Right renal pelvis (tissue), 4 donors: ENCODE results near the gene EXOSC1. TPM values are rescaled to one million over a fixed set of nuclear protein-coding genes. Genes with fewer than 3 reads are reported as not detected.
"Not testable (repeated sequence)": the region's sequence is repeated elsewhere in the genome, so short reads cannot be mapped to it uniquely, and the experiment has no call there.

ENCODE experiments used
- DNase-seq, 4 donors: peaks; one replicate each; pipeline ENCODE4 v3.0.0-alpha.2; 2013; ENCODE audit warnings: low read depth in 4 of 4, low spot score in 3 of 4, missing footprints in 1 of 4
- polyA plus RNA-seq, 4 donors: library from polyadenylated mRNA; unstranded; fragments of 120-200 nt; gene quantifications; one replicate each; pipeline ENCODE4 v1.2.1, GENCODE V29; 2013; ENCODE audit not compliant: insufficient read length in 4 of 4

The EXOSC1 gene
- polyA plus RNA-seq, 4 donors = 31.4 to 38.7 (median 35.9) TPM

DNA sequence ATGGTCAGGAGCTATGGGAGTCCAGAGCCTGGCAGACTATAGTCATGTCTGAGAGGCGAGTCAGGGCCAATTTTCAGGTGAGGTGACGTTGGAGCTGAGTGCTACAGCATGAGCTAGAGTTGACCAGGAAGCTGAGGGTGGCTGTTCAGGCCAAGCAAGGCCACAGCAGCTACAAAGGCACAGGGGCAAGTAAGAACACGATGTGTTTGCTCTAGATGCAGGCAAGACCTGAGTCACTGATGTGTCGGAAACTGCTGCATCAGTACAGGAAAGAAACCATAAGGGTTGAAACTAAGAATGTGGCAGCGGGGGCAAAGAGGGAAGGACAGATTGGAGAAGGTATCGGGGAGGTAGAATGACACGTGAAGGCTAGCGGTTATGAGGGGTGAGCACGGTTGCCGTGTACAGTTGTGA lies 32.9 kb downstream of the EXOSC1 start:
- no peak for DNase-seq

DNA sequence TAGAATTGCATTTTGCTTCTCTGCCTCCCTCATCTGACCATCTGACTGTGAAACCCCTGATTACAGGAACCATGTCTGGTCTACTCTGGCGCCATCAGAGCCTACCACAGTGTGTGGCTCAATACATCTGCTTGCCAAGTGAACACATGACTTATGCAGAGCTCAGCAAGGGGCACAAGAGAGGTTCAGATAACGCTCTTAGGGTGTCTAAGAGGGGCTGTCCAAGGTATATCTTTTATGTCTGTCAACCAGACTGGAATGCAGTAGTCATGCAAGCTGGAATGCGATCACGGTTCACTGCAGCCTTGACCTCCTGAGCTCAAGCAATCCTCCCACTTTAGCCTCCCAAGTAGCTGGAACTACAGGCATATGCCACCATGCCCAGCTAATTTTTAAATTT lies 34.4 kb downstream of the EXOSC1 start:
- no peak for DNase-seq

DNA sequence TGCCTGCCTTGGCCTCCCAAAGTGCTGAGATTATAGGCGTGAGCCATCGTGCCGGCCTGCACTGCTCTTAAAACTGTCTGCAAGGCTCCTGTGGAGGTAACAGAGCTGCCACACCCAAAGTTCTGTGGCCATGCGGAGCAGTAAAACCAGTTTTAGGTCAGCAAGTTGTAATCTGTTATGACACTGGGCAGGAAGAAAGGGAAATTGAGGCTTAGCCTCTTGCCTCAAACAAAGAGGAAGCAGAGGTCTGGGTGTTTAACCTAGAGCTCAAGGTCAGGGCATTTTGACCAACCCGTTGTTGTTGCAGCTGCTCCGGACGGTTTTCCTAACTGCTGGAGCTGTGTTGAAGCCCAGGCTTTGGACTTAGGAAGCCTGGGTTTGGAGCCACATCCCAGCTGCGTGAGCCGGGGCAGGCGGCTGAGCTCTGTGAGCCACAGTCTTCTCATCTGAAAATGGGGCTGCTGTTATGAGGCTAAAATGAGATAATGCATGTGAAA lies 37.3 kb downstream of the EXOSC1 start:
- no peak for DNase-seq

DNA sequence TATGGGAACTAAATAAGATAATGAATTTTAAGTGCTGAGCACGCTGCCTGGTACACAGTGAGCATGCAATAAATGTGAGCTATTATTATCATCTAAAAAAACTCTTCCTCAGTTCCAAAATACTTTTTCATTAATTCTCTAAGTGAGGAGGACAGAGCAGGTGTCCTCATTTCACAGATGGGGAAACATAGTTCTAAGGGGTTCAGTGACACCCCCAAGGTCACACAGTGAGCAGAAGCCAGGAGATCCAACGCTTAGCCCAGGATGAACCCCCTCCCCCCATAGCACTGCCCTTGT lies 37.9 kb downstream of the EXOSC1 start:
- DNase-seq = no peak

DNA sequence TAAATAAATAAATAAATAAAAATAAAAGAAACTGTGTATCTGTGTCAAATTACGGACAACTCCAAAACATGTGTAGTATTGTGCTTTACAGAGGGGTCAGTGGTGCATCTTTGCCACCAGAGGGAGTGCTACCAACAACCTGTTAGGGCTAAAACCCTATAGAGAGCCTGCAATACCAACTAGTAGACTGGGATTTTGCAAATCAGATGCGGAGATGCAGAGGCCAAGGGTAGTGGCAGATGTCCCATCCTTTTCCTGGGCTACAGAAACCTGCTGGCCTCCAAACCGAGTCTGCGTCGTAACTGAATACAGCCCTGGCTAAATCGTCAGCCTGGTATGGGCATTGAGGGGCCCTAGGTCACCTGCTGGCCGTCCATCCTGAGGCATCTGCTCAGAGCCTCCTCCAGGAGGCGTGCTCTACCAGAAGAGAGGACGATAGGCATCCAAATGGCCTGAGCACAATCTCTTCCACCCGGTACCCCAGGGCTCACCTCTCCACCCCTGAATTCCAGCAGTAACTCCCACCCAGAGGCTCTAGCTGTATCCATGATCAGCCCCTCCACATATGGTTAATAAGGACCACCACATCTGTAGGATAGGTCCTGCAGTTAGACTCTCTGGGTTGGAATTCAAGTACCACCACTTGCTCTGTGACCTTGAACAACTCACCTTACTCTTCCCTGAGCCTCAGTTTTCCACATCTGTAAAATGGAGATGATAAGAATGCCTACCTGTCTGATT lies 38.4 kb downstream of the EXOSC1 start:
- DNase-seq = no peak

DNA sequence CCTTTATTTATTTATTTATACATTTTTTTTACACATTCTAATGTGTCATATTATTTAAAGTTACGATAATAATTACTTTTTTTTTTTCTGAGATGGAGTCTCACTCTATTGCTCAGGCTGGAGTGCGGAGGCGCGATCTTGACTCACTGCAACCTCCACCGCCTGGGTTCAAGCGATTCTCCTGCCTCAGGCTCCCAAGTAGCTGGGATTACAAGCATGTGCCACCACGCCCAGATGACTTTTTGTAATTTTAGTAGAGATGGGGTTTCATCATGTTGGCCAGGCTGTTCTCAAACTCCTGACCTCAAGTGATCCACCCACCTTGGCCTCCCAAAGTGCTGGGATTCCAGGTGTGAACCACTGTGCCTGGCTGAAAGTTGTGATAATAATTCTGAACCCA lies 39.3 kb downstream of the EXOSC1 start:
- not testable (repeated sequence) for DNase-seq

DNA sequence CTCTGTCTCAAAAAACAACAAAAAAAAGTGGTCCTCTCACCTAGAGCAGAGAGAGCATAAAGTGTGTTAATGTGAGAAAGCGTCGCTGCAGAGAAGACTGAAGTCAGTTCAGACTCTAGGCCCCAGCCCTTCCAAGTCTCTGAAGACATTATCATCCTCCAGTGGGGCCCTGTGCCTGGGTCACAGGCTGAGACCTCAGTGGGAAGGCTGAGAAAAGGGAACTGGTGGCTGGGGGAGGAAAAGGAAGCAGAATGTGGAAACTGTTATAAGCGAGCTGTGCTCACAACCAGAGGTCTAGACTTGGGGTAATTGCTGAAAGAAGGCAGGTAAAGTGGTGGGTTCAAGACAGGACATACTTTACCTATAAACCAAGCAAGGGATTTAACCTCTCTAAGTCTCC lies 39.7 kb downstream of the EXOSC1 start:
- DNase-seq = no peak

DNA sequence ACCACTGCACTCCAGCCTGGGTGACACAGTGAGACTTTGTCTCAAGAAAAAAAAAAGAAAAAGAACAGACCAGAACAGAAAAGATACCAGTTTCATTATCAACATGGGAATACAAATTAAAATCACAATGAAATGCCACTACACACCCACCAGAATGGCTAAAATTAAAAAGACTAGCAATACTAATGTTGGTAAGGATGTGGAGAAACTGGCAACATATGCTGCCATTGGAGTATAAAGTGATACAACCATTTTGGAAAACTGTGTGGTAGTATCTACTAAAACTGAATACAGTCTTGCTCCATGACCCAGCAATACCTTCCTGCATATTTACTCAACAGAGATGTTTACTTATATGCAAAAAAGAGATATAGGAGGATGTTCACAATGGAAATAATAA lies 41.8 kb downstream of the EXOSC1 start:
- DNase-seq = no peak

DNA sequence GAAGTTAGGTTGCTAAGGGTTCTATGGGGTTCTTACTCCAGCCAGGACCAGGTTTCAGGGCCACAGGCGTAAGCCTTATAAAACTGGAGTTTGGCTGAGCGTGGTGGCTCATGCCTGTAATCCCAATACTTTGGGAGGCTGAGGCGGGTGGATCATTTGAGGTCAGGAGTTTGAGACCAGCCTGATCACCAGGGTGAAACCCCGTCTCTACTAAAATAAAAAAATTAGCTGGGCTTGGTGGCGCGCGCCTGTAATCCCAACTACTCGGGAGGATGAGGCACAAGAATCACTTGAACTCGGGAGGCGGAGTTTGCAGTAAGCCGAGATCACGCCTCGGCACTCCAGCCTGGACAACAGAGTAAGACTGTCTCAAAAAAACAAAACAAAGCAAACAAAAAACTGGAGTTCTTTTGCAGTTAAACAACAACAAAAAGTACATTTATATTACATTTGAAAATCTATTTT lies 44.3 kb downstream of the EXOSC1 start:
- no peak for DNase-seq

DNA sequence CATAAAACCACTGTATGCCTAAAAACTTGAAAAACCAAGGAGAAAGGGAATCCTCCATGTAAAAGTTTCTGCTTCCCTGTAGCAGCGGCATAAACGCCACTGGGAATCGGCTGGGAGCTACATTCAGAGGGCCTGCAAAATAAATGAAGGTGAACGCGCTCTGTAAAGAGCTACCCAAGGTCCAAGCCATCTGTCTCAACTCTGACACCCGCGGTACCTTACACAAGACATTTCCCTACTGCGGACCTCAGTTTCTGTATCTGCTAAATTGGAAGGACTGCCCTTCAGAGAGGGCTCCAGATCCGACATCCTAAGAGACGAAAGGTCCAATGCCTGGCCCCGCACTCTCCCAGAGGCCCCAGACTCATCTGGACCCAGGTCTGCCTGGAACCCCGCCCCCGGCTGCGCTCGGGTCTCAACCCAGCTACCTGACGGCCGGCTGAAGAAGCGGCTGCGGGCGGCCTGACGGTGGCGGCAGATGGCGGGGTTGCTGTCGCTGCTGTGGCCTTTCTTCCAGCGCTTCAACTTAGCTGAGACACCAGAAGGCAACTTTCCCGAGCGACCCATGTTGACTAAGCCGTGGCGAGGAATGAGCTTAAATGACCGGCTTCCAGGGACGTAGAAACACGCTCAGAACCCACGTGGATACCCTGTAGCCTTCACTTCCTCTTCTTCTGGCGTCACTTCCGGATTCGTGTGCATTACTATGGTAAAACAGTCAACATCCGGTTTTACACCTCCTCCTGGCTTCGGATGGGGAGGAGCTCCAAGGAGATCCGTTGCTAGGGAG lies 44.9 kb downstream of the EXOSC1 start, which contains the start of gene RRP12:
Gene RRP12, minus strand, starts transcription at position 676 of the 790 bp plus-strand sequence. Its CDS starts 109 bp downstream, at position 567.
- DNase-seq = peak; percentile 93 to 99 (median 96)

DNA sequence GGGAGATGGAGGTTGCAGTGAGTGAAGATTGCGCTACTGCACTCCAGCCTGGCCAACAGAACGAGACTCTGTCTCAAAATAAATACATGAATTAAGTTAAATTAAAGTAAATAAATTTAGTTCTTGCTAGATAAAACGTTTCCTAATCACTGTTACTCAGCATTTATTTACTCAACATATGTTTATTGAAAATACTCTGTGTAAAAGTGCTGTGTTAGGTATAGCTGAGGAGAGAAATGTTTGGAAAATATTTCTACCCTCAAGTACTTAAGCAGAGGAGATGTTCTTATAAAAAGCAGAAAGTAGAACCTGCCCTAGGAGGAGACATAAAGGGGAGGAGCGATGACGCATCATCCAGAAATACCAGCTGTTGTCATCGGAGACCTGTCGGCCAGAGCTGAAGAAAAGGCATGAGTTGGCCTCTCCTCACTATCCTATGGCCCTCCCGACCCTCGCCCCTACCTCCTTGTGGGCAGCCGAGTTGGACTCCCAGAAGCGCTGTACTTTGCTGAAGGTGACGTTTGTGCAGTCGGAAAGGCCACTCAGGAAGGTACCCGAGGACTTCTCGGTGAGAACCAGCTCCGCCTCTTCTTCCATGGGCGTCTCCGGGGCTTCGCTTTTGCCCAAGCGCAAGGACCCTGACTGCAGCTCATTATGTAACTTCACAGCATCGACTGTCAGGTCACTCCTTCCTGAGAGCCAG lies 45.8 kb downstream of the EXOSC1 start:
- DNase-seq = no peak

DNA sequence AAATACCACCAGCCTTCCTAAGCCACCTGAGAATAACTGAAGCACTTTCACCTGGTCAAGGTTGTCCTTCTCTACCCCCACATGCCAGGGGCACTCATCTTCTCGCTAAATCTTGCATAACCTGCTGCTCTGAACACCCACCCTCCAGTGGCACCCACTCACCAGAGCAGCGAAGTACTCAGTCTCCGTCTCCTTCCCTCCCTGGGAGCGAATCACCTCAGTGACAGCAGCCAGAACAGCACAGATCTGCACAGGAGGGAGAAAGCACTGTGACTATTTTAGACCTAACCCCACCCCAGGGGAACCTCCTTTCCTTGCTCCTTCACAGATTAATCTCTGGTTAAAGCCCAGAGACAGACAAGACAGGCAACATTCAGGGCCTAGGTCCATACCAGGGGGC lies 49.8 kb downstream of the EXOSC1 start:
- no peak for DNase-seq

DNA sequence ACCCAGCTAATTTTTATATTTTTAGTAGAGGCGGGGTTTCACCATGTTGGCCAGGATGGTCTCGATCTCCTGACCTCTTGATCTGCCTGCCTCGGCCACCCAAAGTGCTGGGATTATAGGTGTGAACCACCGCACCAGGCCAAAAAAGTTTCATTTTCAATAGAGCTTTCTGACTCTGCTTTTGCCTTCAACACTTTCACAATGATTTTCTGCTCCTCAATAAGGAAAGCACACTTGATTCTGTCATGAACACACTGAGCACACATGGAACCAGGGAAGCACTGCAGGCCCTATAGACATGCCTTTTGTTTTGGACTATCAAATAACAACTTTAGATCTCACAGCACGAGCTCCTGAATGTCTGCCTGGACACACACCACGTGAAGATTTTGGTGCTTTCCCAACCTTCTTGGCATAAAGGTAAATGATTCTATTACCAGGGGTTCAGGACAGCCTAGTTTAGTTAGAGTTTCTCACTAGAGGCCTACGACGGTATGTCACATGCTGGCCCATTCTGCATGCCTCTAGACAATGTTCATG lies 52.7 kb downstream of the EXOSC1 start:
- DNase-seq = no peak

DNA sequence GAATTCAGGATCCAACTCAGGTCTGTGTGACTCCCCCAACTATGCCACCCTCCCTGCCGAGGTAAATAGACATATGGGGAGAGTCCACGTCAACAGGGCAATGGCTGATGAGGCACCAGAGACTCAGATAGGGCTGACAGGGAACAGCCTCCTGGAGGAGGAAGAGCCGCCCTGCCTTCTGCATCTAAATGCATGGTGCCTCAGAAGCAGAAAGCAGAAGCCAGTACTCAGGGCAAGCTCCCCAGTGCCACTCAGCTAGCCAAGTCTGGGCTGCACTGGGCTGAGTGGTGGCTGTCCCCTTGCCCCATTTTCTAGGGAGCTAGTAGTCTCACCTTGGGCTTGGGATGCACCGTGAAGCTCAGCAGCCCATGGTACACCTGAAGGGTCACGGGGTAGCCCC lies 55.7 kb downstream of the EXOSC1 start:
- no peak for DNase-seq

DNA sequence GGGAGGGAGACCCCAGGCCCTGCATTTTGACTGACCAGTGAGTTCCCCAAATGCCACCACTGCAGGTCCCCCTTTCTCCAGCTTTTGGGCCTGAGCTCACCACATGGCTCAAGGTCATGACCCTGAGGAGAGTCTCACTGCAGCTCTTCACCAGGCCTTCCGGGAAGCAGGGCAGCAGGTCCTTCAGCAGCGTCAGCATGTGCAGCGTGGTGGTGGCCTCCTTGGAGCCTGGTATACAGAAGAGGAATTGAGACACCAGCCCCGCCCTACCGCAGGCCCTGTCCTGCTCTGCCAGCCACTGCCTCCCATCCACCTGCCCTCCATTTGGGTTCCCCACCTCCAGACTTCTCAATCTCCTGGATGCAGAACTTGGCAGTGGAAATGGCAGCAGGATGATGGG lies 57.7 kb downstream of the EXOSC1 start:
- no peak for DNase-seq

Other genes starting within 250 kb of the EXOSC1 start
- 10 to 100 TPM; 29.9 to 38.4 (median 30.9) TPM for gene ARHGAP19, start 153.4 kb downstream of the EXOSC1 start, polyA plus RNA-seq
- gene FRAT1, start 126.7 kb downstream of the EXOSC1 start, polyA plus RNA-seq = 1 to 10 TPM; 3.5 to 4.0 (median 3.7) TPM
- 10 to 100 TPM; 12.4 to 14.0 (median 13.4) TPM for gene FRAT2, start 111.3 kb downstream of the EXOSC1 start, polyA plus RNA-seq
- gene RRP12, start 44.7 kb downstream of the EXOSC1 start, polyA plus RNA-seq = 10 to 100 TPM; 20.0 to 24.5 (median 21.4) TPM
- gene PGAM1, start 19.8 kb downstream of the EXOSC1 start, polyA plus RNA-seq = 100 to 1,000 TPM; 176 to 209 (median 186) TPM
- 10 to 100 TPM; 35.9 to 40.2 (median 37.7) TPM for gene ZDHHC16, start 169 bp upstream of the EXOSC1 start, polyA plus RNA-seq
- gene MMS19, start 52.4 kb upstream of the EXOSC1 start, polyA plus RNA-seq = 10 to 100 TPM; 80.3 to 88.4 (median 82.9) TPM
- gene UBTD1, start 52.9 kb upstream of the EXOSC1 start, polyA plus RNA-seq = 10 to 100 TPM in 1 of 4 donors, 1 to 10 TPM in 3; 9.2 to 12.6 (median 9.3) TPM
- under 1 TPM; 0.37 to 0.93 (median 0.38) TPM for gene ANKRD2, start 126.8 kb upstream of the EXOSC1 start, polyA plus RNA-seq
- gene HOGA1, start 138.4 kb upstream of the EXOSC1 start, polyA plus RNA-seq = 10 to 100 TPM; 37.5 to 55.6 (median 47.2) TPM
- gene C10orf62, start 143.7 kb upstream of the EXOSC1 start, polyA plus RNA-seq = under 1 TPM; 0.27 to 0.90 (median 0.46) TPM
- gene MORN4, start 187.5 kb upstream of the EXOSC1 start, polyA plus RNA-seq = 10 to 100 TPM; 18.7 to 25.0 (median 23.1) TPM
- 10 to 100 TPM; 19.8 to 22.1 (median 21.2) TPM for gene PI4K2A, start 194.7 kb upstream of the EXOSC1 start, polyA plus RNA-seq
- 1 to 10 TPM; 4.5 to 6.6 (median 4.6) TPM for gene AVPI1, start 241.2 kb upstream of the EXOSC1 start, polyA plus RNA-seq